HG02759 (cell line): ENCODE measurements around the gene SCAMP4.

Experiments used
- ATAC-seq: cut with Tn5 transposase; IDR thresholded peaks from one replicate; pipeline ENCODE4 v1.9.1; 2021; ENCODE audit warnings: mild to moderate bottlenecking, moderate library complexity; ENCODE audit not compliant: unreplicated experiment

SCAMP4 gene

GRCh38 chr19:1955171-1956121 lies 50.2 kb downstream of the SCAMP4 start:
- no peak for ATAC-seq

- ATAC-seq = no peak
These were observed 50.9 kb downstream of the SCAMP4 start for GRCh38 chr19:1956122-1956494.

GRCh38 chr19:1956868-1957492 lies 51.8 kb downstream of the SCAMP4 start:
- no peak for ATAC-seq

- no peak for ATAC-seq
These were observed 52.5 kb downstream of the SCAMP4 start for GRCh38 chr19:1957562-1958248.

GRCh38 chr19:1959928-1960589 lies 54.9 kb downstream of the SCAMP4 start:
- ATAC-seq = no peak

- ATAC-seq = no peak
These were observed 56.0 kb downstream of the SCAMP4 start for GRCh38 chr19:1961000-1961883.

GRCh38 chr19:1962674-1963073 lies 57.5 kb downstream of the SCAMP4 start:
- ATAC-seq = no peak

- no peak for ATAC-seq
These were observed 61.9 kb downstream of the SCAMP4 start for GRCh38 chr19:1967087-1967608.

- ATAC-seq = no peak
These were observed 63.3 kb downstream of the SCAMP4 start for GRCh38 chr19:1968279-1969175.

- no peak for ATAC-seq
These were observed 64.2 kb downstream of the SCAMP4 start for GRCh38 chr19:1969176-1970002.

- no peak for ATAC-seq
These were observed 65.0 kb downstream of the SCAMP4 start for GRCh38 chr19:1970003-1970805.

- ATAC-seq = no peak
These were observed 65.8 kb downstream of the SCAMP4 start for GRCh38 chr19:1970806-1971502.

GRCh38 chr19:1974381-1975161 lies 69.4 kb downstream of the SCAMP4 start:
- ATAC-seq = no peak

- ATAC-seq = no peak
These were observed 69.9 kb downstream of the SCAMP4 start for GRCh38 chr19:1975162-1975480.
